ENCODE measurements around the gene PANX3.
"Not testable (repeated sequence)": the region's sequence is repeated elsewhere in the genome, so short reads cannot be mapped to it uniquely, and the experiment has no call there.

Gene PANX3
- total RNA-seq, result 0 reads per million in 4 donors

GRCh38 chr11:124611064-124611463 is at the start of gene PANX3:
Gene PANX3 (plus strand): TSS chr11:124611428. CDS start chr11:124611557, 129 bp downstream.
- DNase-seq, result no peak

GRCh38 chr11:124569697-124570096 is 41.5 kb upstream of the PANX3 start, which contains the start of gene OR8A1:
Gene OR8A1 (plus strand): TSS chr11:124569997. CDS start chr11:124570120, 123 bp downstream.
- no peak for DNase-seq

- no peak for DNase-seq
Observed at GRCh38 chr11:124570160-124570559, 41.1 kb upstream of the PANX3 start.

GRCh38 chr11:124577716-124578427 is 33.4 kb upstream of the PANX3 start:
- DNase-seq, result no peak

GRCh38 chr11:124578761-124579160 is 32.5 kb upstream of the PANX3 start:
- DNase-seq, result no peak

- no peak for DNase-seq
Observed at GRCh38 chr11:124581817-124582216, 29.4 kb upstream of the PANX3 start.

- DNase-seq, result no peak
Observed at GRCh38 chr11:124582565-124582964, 28.7 kb upstream of the PANX3 start.

- no peak for DNase-seq
Observed at GRCh38 chr11:124583781-124584180, 27.4 kb upstream of the PANX3 start.

- DNase-seq, result no peak
Observed at GRCh38 chr11:124584681-124585372, 26.4 kb upstream of the PANX3 start.

- peak in 3 of 5 donors; percentile 5 to 34 (median 11) for DNase-seq
Observed at GRCh38 chr11:124586238-124586860, 24.9 kb upstream of the PANX3 start.

GRCh38 chr11:124591430-124591829 is 19.8 kb upstream of the PANX3 start:
- DNase-seq, result no peak

GRCh38 chr11:124592627-124593026 is 18.6 kb upstream of the PANX3 start:
- DNase-seq, result no peak

GRCh38 chr11:124595302-124595701 is 15.9 kb upstream of the PANX3 start:
- DNase-seq, result no peak

GRCh38 chr11:124597626-124598025 is 13.6 kb upstream of the PANX3 start:
- DNase-seq, result no peak

GRCh38 chr11:124600621-124601320 is 10.5 kb upstream of the PANX3 start:
- no peak for DNase-seq

- no peak for DNase-seq
Observed at GRCh38 chr11:124602193-124602592, 9.0 kb upstream of the PANX3 start.

GRCh38 chr11:124602723-124603122 is 8.5 kb upstream of the PANX3 start:
- DNase-seq, result not testable (repeated sequence)

- no peak for DNase-seq
Observed at GRCh38 chr11:124605719-124606118, 5.5 kb upstream of the PANX3 start.

GRCh38 chr11:124608147-124608546 is 3.1 kb upstream of the PANX3 start:
- DNase-seq, result no peak

- no peak for DNase-seq
Observed at GRCh38 chr11:124610295-124610694, 933 bp upstream of the PANX3 start.

- DNase-seq, result peak in 1 of 5 donors; percentile 32
Observed at GRCh38 chr11:124612045-124612444, 817 bp downstream of the PANX3 start.

GRCh38 chr11:124612567-124613246 is 1.5 kb downstream of the PANX3 start:
- DNase-seq, result no peak

All from T-helper 1 cell (primary cell).